Kidney (tissue), 14 donors: ENCODE measurements around the gene C10orf90. TPM values are rescaled to one million over a fixed set of nuclear protein-coding genes. Genes with fewer than 3 reads are reported as not detected.

Source experiments
- DNase-seq, 5 donors: peaks; one replicate each; pipeline ENCODE4 v3.0.0-alpha.2; 2013 to 2020
- FAIRE-seq: peaks from 2 replicates; lab custom pipeline; 2012; peaks lifted over from hg19 to GRCh38; lab: Jason Lieb, UNC
- H3K27ac ChIP-seq, 2 donors: one replicate each; pipeline ENCODE4 v1.7.0; 2013; ENCODE audit warnings: low read depth in 2 of 2, low read length in 2 of 2, inconsistent platforms in 1 of 2
- H3K27me3 ChIP-seq: one replicate; pipeline ENCODE4 v1.7.1; 2013; ENCODE audit warnings: low read length, inconsistent platforms; ENCODE audit not compliant: control insufficient read depth, insufficient read depth
- H3K36me3 ChIP-seq, 3 donors: one replicate each; pipeline versions ENCODE4 v1.7.0 to v1.7.1; 2013; ENCODE audit warnings: low read length in 3 of 3, control low read depth in 1 of 3, inconsistent platforms in 1 of 3; ENCODE audit not compliant: insufficient read depth in 3 of 3, control insufficient read depth in 2 of 3
- H3K4me1 ChIP-seq, 3 donors: one replicate each; pipeline versions ENCODE4 v1.7.0 to v1.7.1; 2013; ENCODE audit warnings: low read length in 3 of 3, inconsistent platforms in 1 of 3, low read depth in 1 of 3; ENCODE audit not compliant: control insufficient read depth in 2 of 3, insufficient read depth in 2 of 3
- H3K4me3 ChIP-seq, 3 donors: one replicate each; pipeline versions ENCODE4 v1.7.0 to v1.8.1; 2013; ENCODE audit warnings: low read length in 3 of 3, control low read depth in 1 of 3, inconsistent platforms in 1 of 3
- H3K9ac ChIP-seq, 3 donors: one replicate each; pipeline versions ENCODE4 v1.7.0 to v1.7.1; 2013; ENCODE audit warnings: low read length in 3 of 3, control low read depth in 1 of 3, inconsistent platforms in 1 of 3
- H3K9me3 ChIP-seq, 3 donors: one replicate each; pipeline versions ENCODE4 v1.7.0 to v1.7.1; 2013; ENCODE audit warnings: low read length in 3 of 3, control low read depth in 1 of 3, inconsistent platforms in 1 of 3; ENCODE audit not compliant: control insufficient read depth in 2 of 3, insufficient read depth in 1 of 3
- CTCF ChIP-seq: IDR thresholded peaks from 3 replicates; pipeline ENCODE4 v1.5.1; 2012; ENCODE audit warnings: mild to moderate bottlenecking, moderate library complexity, borderline replicate concordance; ENCODE audit not compliant: insufficient read depth; ENCODE audit errors: extremely low read depth
- intact Hi-C: fragments of 100-400 bp; cut with DNase I; formaldehyde crosslinking; loops from one replicate; pipeline ENCODE4 v1.11.1; 2022
- polyA plus RNA-seq: library from polyadenylated mRNA; stranded (reverse); fragments of 350-450 nt; fragmentation: Illumina TruSeq; extraction: RNeasy Lipid Tissue Mini Kit (QIAGEN cat#74804); gene quantifications from one replicate; pipeline ENCODE4 v1.2.3, GENCODE V29; 2014; ENCODE audit warnings: low read depth, low replicate concordance; ENCODE audit not compliant: insufficient read depth
- total RNA-seq: library from RNA; stranded (reverse); fragmentation: NEBNext Ultra II Directional; extraction: Animal tissue kit (Norgen Biotek cat#: 25700); gene quantifications from one replicate; pipeline ENCODE4 v1.2.1, GENCODE V29; 2021
- donor health status: control.
- donor health status: control.
- donor health status: control.
- donor health status: control.
- donor health status: control.
- donor health status: DM: yes; HTN: yes; CAD: no.
- donor health status: Normal renal cell carcinoma (clear cell type).

The C10orf90 gene
- total and polyA plus RNA-seq, 2 donors from 2014 or later: 0.30 TPM; not detected in 1

DNA sequence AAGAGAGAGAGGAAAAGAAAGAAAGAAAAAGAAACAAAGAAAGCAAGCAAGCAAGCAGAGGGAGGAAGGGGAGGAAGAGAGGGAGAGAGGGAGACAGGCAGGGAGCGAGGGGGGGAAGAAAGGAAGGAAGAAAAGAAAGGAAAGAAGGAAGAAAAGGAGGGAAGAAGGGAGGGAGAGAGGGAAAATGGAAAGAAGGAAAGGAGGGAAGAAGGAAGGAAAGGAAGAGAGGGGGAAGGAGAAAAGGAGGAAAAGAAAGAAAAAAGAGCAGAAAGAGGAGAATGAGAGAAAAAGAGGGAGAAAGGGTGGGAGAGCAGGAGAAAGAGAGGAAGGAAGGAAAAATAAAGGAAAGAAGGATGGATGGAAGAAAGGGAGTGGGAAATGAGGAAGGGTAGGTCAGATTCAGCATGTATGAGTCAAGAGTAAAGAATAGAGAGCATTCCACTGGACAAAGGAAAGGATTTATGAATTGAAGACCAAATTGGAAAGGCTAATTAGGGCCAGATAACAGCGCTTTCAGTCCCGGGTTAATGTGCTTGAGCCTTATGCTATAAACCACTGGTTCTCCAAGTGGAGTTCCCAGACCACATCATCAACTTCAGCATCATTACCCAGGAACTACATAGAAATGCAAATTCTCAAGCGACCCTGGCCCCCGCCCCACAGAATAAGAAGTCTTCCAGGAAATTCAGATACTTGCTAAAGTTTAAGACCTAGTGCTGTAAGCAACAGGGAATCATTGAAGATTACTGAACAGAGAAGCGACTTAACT lies 85.1 kb downstream of the C10orf90 start:
- no peak overlapping the region for H3K4me3 ChIP-seq
- intact Hi-C loops: no loop called here
- no peaks in the 10 kb centered on the region for H3K9me3 ChIP-seq
- no peak overlapping the region for H3K27ac ChIP-seq
- H3K27me3 ChIP-seq: no peaks in the 10 kb centered on the region
- H3K9ac ChIP-seq: no peak overlapping the region
- TF ChIP-seq CTCF: no peak
- no peaks in the 10 kb centered on the region for H3K36me3 ChIP-seq
- DNase-seq (no peak), FAIRE-seq (no peak)
- H3K4me1 ChIP-seq: no peaks in the 10 kb centered on the region

- TF ChIP-seq CTCF: no peak
- intact Hi-C loops: no loop called here
- Histone ChIP-seq H3K36me3 (no peaks in the 10 kb centered on the region), H3K4me1 (no peaks in the 10 kb centered on the region), H3K9ac (no peak overlapping the region), H3K4me3 (no peak overlapping the region), H3K9me3 (no peaks in the 10 kb centered on the region), H3K27ac (no peak overlapping the region), H3K27me3 (no peaks in the 10 kb centered on the region)
- DNase-seq (no peak), FAIRE-seq (no peak)
Measured at GRCh38 chr10:126584836-126585235, 85.7 kb downstream of the C10orf90 start.

GRCh38 chr10:126583552-126584200 lies 86.8 kb downstream of the C10orf90 start:
- TF ChIP-seq CTCF: no peak
- no peak overlapping the region for H3K27ac ChIP-seq
- intact Hi-C loops: no loop called here
- no peaks in the 10 kb centered on the region for H3K9me3 ChIP-seq
- no peaks in the 10 kb centered on the region for H3K36me3 ChIP-seq
- H3K4me3 ChIP-seq: no peak overlapping the region
- DNase-seq (no peak), FAIRE-seq (no peak)
- no peaks in the 10 kb centered on the region for H3K4me1 ChIP-seq
- H3K27me3 ChIP-seq: no peaks in the 10 kb centered on the region
- H3K9ac ChIP-seq: no peak overlapping the region
